RWPE2 (cell line): ENCODE data around the gene MRPS35.

Source experiments
- ATAC-seq: fragments of 200-7000 bp; cut with Tn5 transposase; 3 replicates; pipeline ENCODE4 v1.9.1; 2021; ENCODE audit warnings: low read depth
- DNase-seq: peaks from one replicate; pipeline ENCODE4 v3.0.0-alpha.2; 2020; ENCODE audit warnings: low spot score
- H3K27ac ChIP-seq: fragments of 450-650 bp; 2 replicates; pipeline ENCODE4 v1.5.1; 2017; ENCODE audit warnings: mild to moderate bottlenecking; ENCODE audit not compliant: poor library complexity, severe bottlenecking
- H3K27me3 ChIP-seq: fragments of 250-450 bp; sonication (Bioruptor Pico); 2 replicates; pipeline ENCODE4 v1.5.1; 2021; ENCODE audit warnings: mild to moderate bottlenecking, moderate library complexity; ENCODE audit not compliant: insufficient read depth, poor library complexity, severe bottlenecking
- H3K36me3 ChIP-seq: fragments of 250-450 bp; sonication (Bioruptor Pico); 2 replicates; pipeline ENCODE4 v1.5.1; 2020; ENCODE audit warnings: low read depth, mild to moderate bottlenecking, moderate library complexity
- H3K4me1 ChIP-seq: fragments of 250-450 bp; sonication (Bioruptor Pico); 2 replicates; pipeline ENCODE4 v1.5.1; 2021; ENCODE audit warnings: mild to moderate bottlenecking, moderate library complexity; ENCODE audit not compliant: insufficient read depth, poor library complexity, severe bottlenecking
- H3K4me3 ChIP-seq: fragments of 250-450 bp; sonication (Bioruptor Pico); 2 replicates; pipeline ENCODE4 v1.5.1; 2021; ENCODE audit warnings: mild to moderate bottlenecking, moderate library complexity; ENCODE audit not compliant: severe bottlenecking
- H3K9me3 ChIP-seq: fragments of 250-450 bp; sonication (Bioruptor Pico); 2 replicates; pipeline ENCODE4 v1.5.1; 2021; ENCODE audit warnings: mild to moderate bottlenecking, moderate library complexity; ENCODE audit not compliant: severe bottlenecking
- TF ChIP-seq, protein P1 (sequence below): fragments of 450-650 bp; IDR thresholded peaks from one replicate; pipeline ENCODE4 v1.5.1; 2017; ENCODE audit warnings: mild to moderate bottlenecking, moderate library complexity; ENCODE audit not compliant: poor library complexity, severe bottlenecking

The MRPS35 gene

GRCh38 chr12:27685274-27685673, 25.4 kb upstream of the MRPS35 start:
- H3K4me3 ChIP-seq = no peak overlapping the region
- H3K36me3 ChIP-seq = peaks cover 23% of the 10 kb centered on the region
- H3K9me3 ChIP-seq = no peaks in the 10 kb centered on the region
- ATAC-seq = no peak
- TF ChIP-seq, protein P1, sequence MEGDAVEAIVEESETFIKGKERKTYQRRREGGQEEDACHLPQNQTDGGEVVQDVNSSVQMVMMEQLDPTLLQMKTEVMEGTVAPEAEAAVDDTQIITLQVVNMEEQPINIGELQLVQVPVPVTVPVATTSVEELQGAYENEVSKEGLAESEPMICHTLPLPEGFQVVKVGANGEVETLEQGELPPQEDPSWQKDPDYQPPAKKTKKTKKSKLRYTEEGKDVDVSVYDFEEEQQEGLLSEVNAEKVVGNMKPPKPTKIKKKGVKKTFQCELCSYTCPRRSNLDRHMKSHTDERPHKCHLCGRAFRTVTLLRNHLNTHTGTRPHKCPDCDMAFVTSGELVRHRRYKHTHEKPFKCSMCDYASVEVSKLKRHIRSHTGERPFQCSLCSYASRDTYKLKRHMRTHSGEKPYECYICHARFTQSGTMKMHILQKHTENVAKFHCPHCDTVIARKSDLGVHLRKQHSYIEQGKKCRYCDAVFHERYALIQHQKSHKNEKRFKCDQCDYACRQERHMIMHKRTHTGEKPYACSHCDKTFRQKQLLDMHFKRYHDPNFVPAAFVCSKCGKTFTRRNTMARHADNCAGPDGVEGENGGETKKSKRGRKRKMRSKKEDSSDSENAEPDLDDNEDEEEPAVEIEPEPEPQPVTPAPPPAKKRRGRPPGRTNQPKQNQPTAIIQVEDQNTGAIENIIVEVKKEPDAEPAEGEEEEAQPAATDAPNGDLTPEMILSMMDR = no peak
- no peaks in the 10 kb centered on the region for H3K27me3 ChIP-seq
- H3K4me1 ChIP-seq = no peaks in the 10 kb centered on the region
- H3K27ac ChIP-seq = no peak overlapping the region
- no peak for DNase-seq

DNA sequence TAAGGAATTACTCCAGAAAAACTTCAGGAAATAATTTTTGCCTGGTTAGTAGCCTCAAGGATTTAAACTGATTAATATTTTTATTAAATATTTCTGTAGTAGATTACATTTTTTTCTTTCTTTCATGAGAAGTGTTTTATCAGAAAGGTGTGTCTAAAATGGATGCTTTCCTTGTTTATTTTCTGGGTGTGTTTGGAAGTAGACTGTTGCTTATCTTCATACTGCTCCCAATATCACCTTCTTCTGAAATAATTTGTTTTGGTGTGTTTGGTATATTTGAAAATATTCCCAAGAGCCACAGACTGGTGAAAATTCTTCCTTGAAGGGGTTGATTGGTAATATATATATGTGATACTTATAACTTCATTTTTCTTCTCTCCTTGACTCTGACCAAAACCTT, 24.5 kb upstream of the MRPS35 start:
- Histone ChIP-seq H3K36me3 (peaks cover 21% of the 10 kb centered on the region), H3K27me3 (no peaks in the 10 kb centered on the region), H3K4me1 (no peaks in the 10 kb centered on the region), H3K4me3 (no peak overlapping the region), H3K27ac (no peak overlapping the region), H3K9me3 (no peaks in the 10 kb centered on the region)
- TF ChIP-seq, protein P1 = no peak
- DNase-seq (no peak), ATAC-seq (no peak)

- Histone ChIP-seq H3K36me3 (peaks cover 33% of the 10 kb centered on the region), H3K9me3 (no peaks in the 10 kb centered on the region), H3K4me3 (no peak overlapping the region), H3K4me1 (no peaks in the 10 kb centered on the region), H3K27me3 (no peaks in the 10 kb centered on the region), H3K27ac (no peak overlapping the region)
- ATAC-seq = no peak
- TF ChIP-seq, protein P1 = no peak
- DNase-seq = no peak
These were observed 22.0 kb upstream of the MRPS35 start for GRCh38 chr12:27688671-27689070.

- TF ChIP-seq, protein P1 = no peak
- peaks cover 37% of the 10 kb centered on the region for H3K36me3 ChIP-seq
- no peaks in the 10 kb centered on the region for H3K4me1 ChIP-seq
- H3K9me3 ChIP-seq = no peaks in the 10 kb centered on the region
- DNase-seq = no peak
- H3K4me3 ChIP-seq = no peak overlapping the region
- H3K27ac ChIP-seq = no peak overlapping the region
- no peaks in the 10 kb centered on the region for H3K27me3 ChIP-seq
- no peak for ATAC-seq
These were observed 21.0 kb upstream of the MRPS35 start for GRCh38 chr12:27689558-27690180.

GRCh38 chr12:27693403-27693802, 17.2 kb upstream of the MRPS35 start:
- TF ChIP-seq, protein P1 = no peak
- peaks cover 27% of the 10 kb centered on the region for H3K36me3 ChIP-seq

More at GRCh38 chr12:27693403-27693802, 17.2 kb upstream of the MRPS35 start:
- Histone ChIP-seq H3K9me3 (no peaks in the 10 kb centered on the region), H3K27me3 (no peaks in the 10 kb centered on the region), H3K27ac (no peak overlapping the region), H3K4me3 (no peak overlapping the region), H3K4me1 (no peaks in the 10 kb centered on the region)
- DNase-seq = no peak
- no peak for ATAC-seq
